MCF 10A (cell line): ENCODE data around the gene LY9. TPM values are rescaled to one million over a fixed set of nuclear protein-coding genes. Genes with fewer than 3 reads are reported as not detected.
A peak's percentile ranks its signal among the peaks of the same experiment; 100 is the strongest.

Experiments used
- BruUV-seq: library from RNA; stranded (reverse); fragments of 400-500 nt; replicated peaks from 2 replicates; lab custom pipeline; 2021; lab: Mats Ljungman, UMichigan
- CTCF ChIA-PET: fragments of 300-600 bp; sonication (Branson Sonifier 250); formaldehyde crosslinking; extraction: SDS; loops from one replicate; lab custom pipeline; 2021; ENCODE audit warnings: antibody characterized with exemption, inconsistent platforms; lab: Yijun Ruan, JAX
- POLR2A ChIA-PET: fragments of 300-600, 350-650 bp; sonication (Branson Sonifier 250); formaldehyde crosslinking; extraction: SDS; loops from one replicate; lab custom pipeline; 2020; ENCODE audit warnings: antibody characterized with exemption, inconsistent platforms; lab: Yijun Ruan, JAX
- DNase-seq: peaks from one replicate; pipeline ENCODE4 v3.0.0-alpha.2; 2018; ENCODE audit not compliant: unreplicated experiment
- H3K27ac Mint-ChIP-seq: one replicate; pipeline ENCODE4 v1.8.0; 2022; ENCODE audit warnings: mild to moderate bottlenecking, low read depth, mixed read lengths; ENCODE audit not compliant: unreplicated experiment
- H3K27me3 Mint-ChIP-seq: one replicate; pipeline ENCODE4 v1.8.0; 2022; ENCODE audit warnings: mixed read lengths; ENCODE audit not compliant: insufficient read depth, unreplicated experiment
- H3K36me3 Mint-ChIP-seq: one replicate; pipeline ENCODE4 v1.8.0; 2022; ENCODE audit warnings: mild to moderate bottlenecking, moderate library complexity, mixed read lengths; ENCODE audit not compliant: insufficient read depth, unreplicated experiment
- H3K4me1 Mint-ChIP-seq: one replicate; pipeline ENCODE4 v1.8.0; 2022; ENCODE audit warnings: mixed read lengths; ENCODE audit not compliant: insufficient read depth, unreplicated experiment
- H3K4me3 Mint-ChIP-seq: one replicate; pipeline ENCODE4 v1.8.0; 2022; ENCODE audit warnings: mild to moderate bottlenecking, moderate library complexity, mixed read lengths; ENCODE audit not compliant: unreplicated experiment
- H3K9me3 Mint-ChIP-seq: one replicate; pipeline ENCODE4 v1.8.0; 2022; ENCODE audit warnings: mixed read lengths; ENCODE audit not compliant: unreplicated experiment
- intact Hi-C: fragments of 100-400 bp; cut with micrococcal nuclease; formaldehyde crosslinking; loops from 2 replicates; pipeline ENCODE4 v1.14.1; 2022
- total RNA-seq: library from RNA; stranded (reverse); gene quantifications from 2 replicates; pipeline ENCODE4 v1.2.3, GENCODE V29; 2022
- TF ChIP-seq, protein P1 (sequence below): fragments of 200-600 bp; IDR thresholded peaks from one replicate; pipeline ENCODE4 v1.8.0; 2022; ENCODE audit warnings: antibody characterized with exemption, mild to moderate bottlenecking; ENCODE audit not compliant: unreplicated experiment

LY9 gene
- total RNA-seq, 1 experiment from 2014 or later, result not detected

DNA sequence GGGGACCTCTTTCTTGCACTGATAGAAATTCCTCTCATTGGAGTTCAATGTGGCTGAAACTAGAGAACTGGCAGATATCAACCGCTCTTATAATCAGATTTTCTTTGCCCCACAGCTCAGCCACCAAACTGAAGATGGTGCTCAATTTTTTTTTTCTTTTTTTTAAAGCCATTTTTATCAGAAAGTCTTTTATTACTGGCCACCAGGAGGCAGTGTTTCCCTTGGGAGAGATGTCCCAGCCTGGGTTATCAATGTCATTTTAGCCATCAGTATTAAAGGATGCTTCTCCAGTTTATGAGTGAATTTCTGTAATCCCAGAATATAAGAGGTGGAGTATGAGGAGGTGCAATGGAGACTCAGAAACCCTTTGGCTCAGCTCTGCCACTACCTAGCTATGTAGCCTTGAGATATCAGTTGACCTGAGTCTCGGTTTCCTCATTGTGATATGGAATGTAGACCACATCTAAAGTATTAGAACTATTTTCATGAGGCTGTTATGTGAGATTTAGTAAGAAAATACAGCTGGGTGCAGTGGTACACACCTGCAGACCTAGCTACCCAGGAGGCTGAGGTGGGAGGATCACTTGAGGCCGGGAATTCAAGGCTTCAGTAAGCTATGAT is 39.1 kb downstream of the LY9 start:
- TF ChIP-seq, protein P1, sequence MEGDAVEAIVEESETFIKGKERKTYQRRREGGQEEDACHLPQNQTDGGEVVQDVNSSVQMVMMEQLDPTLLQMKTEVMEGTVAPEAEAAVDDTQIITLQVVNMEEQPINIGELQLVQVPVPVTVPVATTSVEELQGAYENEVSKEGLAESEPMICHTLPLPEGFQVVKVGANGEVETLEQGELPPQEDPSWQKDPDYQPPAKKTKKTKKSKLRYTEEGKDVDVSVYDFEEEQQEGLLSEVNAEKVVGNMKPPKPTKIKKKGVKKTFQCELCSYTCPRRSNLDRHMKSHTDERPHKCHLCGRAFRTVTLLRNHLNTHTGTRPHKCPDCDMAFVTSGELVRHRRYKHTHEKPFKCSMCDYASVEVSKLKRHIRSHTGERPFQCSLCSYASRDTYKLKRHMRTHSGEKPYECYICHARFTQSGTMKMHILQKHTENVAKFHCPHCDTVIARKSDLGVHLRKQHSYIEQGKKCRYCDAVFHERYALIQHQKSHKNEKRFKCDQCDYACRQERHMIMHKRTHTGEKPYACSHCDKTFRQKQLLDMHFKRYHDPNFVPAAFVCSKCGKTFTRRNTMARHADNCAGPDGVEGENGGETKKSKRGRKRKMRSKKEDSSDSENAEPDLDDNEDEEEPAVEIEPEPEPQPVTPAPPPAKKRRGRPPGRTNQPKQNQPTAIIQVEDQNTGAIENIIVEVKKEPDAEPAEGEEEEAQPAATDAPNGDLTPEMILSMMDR, result peak; percentile 84
- POLR2A ChIA-PET, result interaction anchor here (0.6 to 3.5 kb wide), 7 partner anchors 9 to 186 kb away, joined by 3 to 20 read pairs (median 3); partner anchors contain the start of gene F11R
- Mint-ChIP-seq H3K9me3 (no peaks in the 10 kb centered on the region), H3K36me3 (no peaks in the 10 kb centered on the region), H3K27ac (no peak overlapping the region), H3K4me1 (no peaks in the 10 kb centered on the region), H3K4me3 (no peak overlapping the region), H3K27me3 (no peaks in the 10 kb centered on the region)
- no TSS peak for BruUV-seq
- intact Hi-C loops, result loop anchor here (1.0 to 5.0 kb wide), 3 partner anchors 116 to 262 kb away; partner anchors contain the start of gene KLHDC9
- CTCF ChIA-PET, result interaction anchor here (0.6 to 5.0 kb wide), 73 partner anchors 9 to 1353 kb away, joined by 3 to 139 read pairs (median 4); partner anchors contain the start of genes ITLN2, KLHDC9, SLAMF7 and USF1
- peak; percentile 63 for DNase-seq

DNA sequence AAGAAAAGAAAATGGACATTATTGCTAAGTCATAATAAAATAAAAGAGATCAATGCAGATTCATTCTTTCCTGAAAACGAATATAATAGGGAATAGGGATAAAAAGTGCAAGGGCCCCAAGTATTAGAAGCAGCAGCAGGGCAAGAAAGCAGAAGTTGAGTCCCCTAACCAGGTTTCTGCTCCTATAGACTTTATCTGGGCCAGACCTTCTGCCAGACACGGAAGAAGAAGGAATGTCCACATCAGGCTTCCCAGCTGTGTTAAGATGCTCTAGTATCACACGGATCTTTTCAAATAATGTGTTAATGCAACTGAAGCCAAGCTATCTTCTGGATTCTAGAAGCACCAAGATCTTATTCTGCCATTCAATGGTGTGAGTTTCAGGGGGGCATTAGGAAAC is 39.8 kb downstream of the LY9 start:
- ChIA-PET CTCF (interaction anchor here (0.6 to 5.0 kb wide), 52 partner anchors 8 to 546 kb away, joined by 3 to 139 read pairs (median 4); partner anchors contain the start of genes DEDD, ITLN2, KLHDC9 and SLAMF7), POLR2A (interaction anchor here (0.6 to 3.5 kb wide), 4 partner anchors 8 to 261 kb away, joined by 3 to 20 read pairs (median 4); no protein-coding TSS in a partner anchor)
- no peak for DNase-seq
- Mint-ChIP-seq H3K9me3 (no peaks in the 10 kb centered on the region), H3K4me3 (no peak overlapping the region), H3K36me3 (no peaks in the 10 kb centered on the region), H3K4me1 (no peaks in the 10 kb centered on the region), H3K27ac (no peak overlapping the region), H3K27me3 (no peaks in the 10 kb centered on the region)
- intact Hi-C loops, result loop anchor here (1.0 to 5.0 kb wide), 3 partner anchors 116 to 262 kb away; partner anchors contain the start of gene KLHDC9
- no TSS peak for BruUV-seq
- TF ChIP-seq, protein P1, result no peak

DNA sequence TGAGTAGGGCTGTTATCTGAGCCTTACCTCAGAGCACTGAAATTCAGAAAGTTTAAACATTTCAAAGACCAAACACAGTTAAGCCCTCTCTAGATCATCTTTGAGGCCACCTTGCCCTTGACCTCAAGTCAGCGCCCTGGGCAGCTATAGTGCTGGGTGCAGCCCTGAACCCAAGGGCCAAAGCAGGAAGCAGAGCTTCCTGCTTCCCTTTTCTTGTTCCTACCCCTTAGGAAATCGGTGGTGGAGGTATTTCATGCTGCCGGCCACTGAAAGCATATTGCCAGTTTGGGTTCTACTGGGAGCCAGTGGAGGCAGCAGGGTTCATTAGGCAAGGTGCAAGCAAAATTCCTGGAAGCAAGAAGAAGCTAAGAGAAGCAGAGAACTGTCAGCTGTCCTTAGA is 40.6 kb downstream of the LY9 start:
- POLR2A ChIA-PET, result interaction anchor here (1.0 to 3.5 kb wide), 2 partner anchors 116 to 260 kb away, joined by 4 to 20 read pairs; no protein-coding TSS in a partner anchor
- H3K27me3 Mint-ChIP-seq, result no peaks in the 10 kb centered on the region

More for the DNA sequence above, 40.6 kb downstream of the LY9 start:
- CTCF ChIA-PET, result interaction anchor here (0.6 to 5.0 kb wide), 24 partner anchors 11 to 617 kb away, joined by 3 to 139 read pairs (median 4); partner anchors contain the start of gene ITLN2
- Mint-ChIP-seq H3K4me3 (no peak overlapping the region), H3K9me3 (no peaks in the 10 kb centered on the region), H3K4me1 (no peaks in the 10 kb centered on the region), H3K36me3 (no peaks in the 10 kb centered on the region), H3K27ac (no peak overlapping the region)
- no peak for DNase-seq
- intact Hi-C loops, result loop anchor here (5.0 kb wide), 1 partner anchor 261 kb away; the partner anchor contains the start of gene KLHDC9
- TF ChIP-seq, protein P1, result no peak
- BruUV-seq, result no TSS peak
